Spleen (tissue), 11 donors: Measurements from ENCODE around the gene NYNRIN. TPM values are rescaled to one million over a fixed set of nuclear protein-coding genes. Genes with fewer than 3 reads are reported as not detected.

Source experiments
- DNase-seq: peaks from one replicate; pipeline ENCODE4 v3.0.0-alpha.2; 2020
- H3K27ac ChIP-seq, 8 donors: fragments of 200-600 bp; sonication (generic) in 7 of 8; 1 replicate in 4 of 8; 2 replicates in 4 of 8; pipeline versions ENCODE4 v1.5.0 to v1.8.0; 2016 to 2021; ENCODE audit warnings: inconsistent platforms in 4 of 8, mild to moderate bottlenecking in 4 of 8, moderate library complexity in 1 of 8
- H3K27me3 ChIP-seq, 7 donors: fragments of 200-600 bp; sonication (generic) in 6 of 7; replicated peaks in 1 of 7; 1 replicate in 4 of 7; 2 replicates in 3 of 7; pipeline versions ENCODE4 v1.5.0 to v1.8.0; 2016 to 2021; ENCODE audit warnings: inconsistent platforms in 3 of 7, mild to moderate bottlenecking in 1 of 7
- H3K36me3 ChIP-seq, 6 donors: fragments of 200-600 bp; sonication (generic) in 5 of 6; 1 replicate in 4 of 6; 2 replicates in 2 of 6; pipeline versions ENCODE4 v1.5.0 to v1.8.0; 2016 to 2021; ENCODE audit warnings: inconsistent platforms in 2 of 6
- H3K4me1 ChIP-seq, 6 donors: fragments of 200-600 bp; sonication (generic) in 5 of 6; 1 replicate in 3 of 6; 2 replicates in 3 of 6; pipeline versions ENCODE4 v1.5.0 to v1.8.0; 2016 to 2021; ENCODE audit warnings: inconsistent platforms in 3 of 6
- H3K4me3 ChIP-seq, 8 donors: fragments of 200-600 bp; sonication (generic) in 7 of 8; 1 replicate in 4 of 8; 2 replicates in 4 of 8; pipeline versions ENCODE4 v1.5.0 to v1.8.0; 2016 to 2021; ENCODE audit warnings: inconsistent platforms in 4 of 8, mild to moderate bottlenecking in 4 of 8, moderate library complexity in 2 of 8
- H3K9me3 ChIP-seq, 8 donors: fragments of 200-600 bp; sonication (generic) in 7 of 8; 1 replicate in 4 of 8; 2 replicates in 4 of 8; pipeline versions ENCODE4 v1.5.0 to v1.8.0; 2016 to 2021; ENCODE audit warnings: inconsistent platforms in 4 of 8
- CTCF ChIP-seq, 11 experiments: fragments of 200-600 bp in 7 of 11; fragments of 450-650 bp in 4 of 11; sonication (generic) in 4 of 11; IDR thresholded peaks in 8 of 11; conservative IDR thresholded peaks in 3 of 11; 1 replicate in 7 of 11; 2 replicates in 4 of 11; pipeline versions ENCODE4 v1.4.0 to v1.8.0; 2016 to 2021; ENCODE audit warnings: antibody characterized with exemption in 11 of 11, inconsistent platforms in 4 of 11, mild to moderate bottlenecking in 1 of 11
- POLR2A ChIP-seq, 3 donors: fragments of 450-650 bp; IDR thresholded peaks; one replicate each; pipeline ENCODE4 v1.5.1; 2017; ENCODE audit warnings: antibody characterized with exemption in 3 of 3, mild to moderate bottlenecking in 1 of 3
- POLR2AphosphoS5 ChIP-seq, 3 donors: sonication (generic); formaldehyde crosslinking; IDR thresholded peaks; one replicate each; pipeline ENCODE4 v1.5.1; 2017; ENCODE audit warnings: antibody characterized with exemption in 3 of 3
- WGBS, 5 donors: extraction: QIAGEN DNeasy Blood & Tissue Kit in 3 of 5; methylation state at CpG; one replicate each; pipeline versions ENCODE4 v1.1.5 to v1.1.7; 2013 to 2018; 5-methylcytosine and 5-hydroxymethylcytosine counted together
- intact Hi-C: fragments of 100-400 bp; cut with DNase I; formaldehyde crosslinking; loops from one replicate; pipeline ENCODE4 v1.15.0; 2023; ENCODE audit warnings: low total_unique reads
- polyA plus RNA-seq, 3 donors: library from polyadenylated mRNA; stranded (reverse); fragments of 200-250 nt; gene quantifications; one replicate each; pipeline ENCODE4 v1.2.1, GENCODE V29; 2013
- total RNA-seq, 7 donors: library from RNA; depleted of rRNA in 3 of 7; stranded (reverse); fragments of >200 nt in 3 of 7; fragmentation: NEBNext Ultra II Directional in 4 of 7; extraction: Animal tissue kit (Norgen Biotek cat#: 25700) in 4 of 7; gene quantifications; one replicate each; pipeline versions ENCODE4 v1.1.0 to v1.2.1, GENCODE V29; 2016 to 2021
- donor health status: healthy with polysubstance abuse.
- donor health status: DM: no; HTN: no; CAD: no; lungs with moderate emphysema.
- donor health status: DM: no; HTN: no; CAD: no.
- donor health status: Bipolar disorder and iron deficiency.
- donor health status: healthy.
- donor health status: DM: no; HTN: no; CAD: no.
- donor health status: DM: yes; HTN: yes; CAD: no.

Gene NYNRIN
- total and polyA plus RNA-seq, 10 donors = 0.87 to 18.0 (median 10.5) TPM

DNA sequence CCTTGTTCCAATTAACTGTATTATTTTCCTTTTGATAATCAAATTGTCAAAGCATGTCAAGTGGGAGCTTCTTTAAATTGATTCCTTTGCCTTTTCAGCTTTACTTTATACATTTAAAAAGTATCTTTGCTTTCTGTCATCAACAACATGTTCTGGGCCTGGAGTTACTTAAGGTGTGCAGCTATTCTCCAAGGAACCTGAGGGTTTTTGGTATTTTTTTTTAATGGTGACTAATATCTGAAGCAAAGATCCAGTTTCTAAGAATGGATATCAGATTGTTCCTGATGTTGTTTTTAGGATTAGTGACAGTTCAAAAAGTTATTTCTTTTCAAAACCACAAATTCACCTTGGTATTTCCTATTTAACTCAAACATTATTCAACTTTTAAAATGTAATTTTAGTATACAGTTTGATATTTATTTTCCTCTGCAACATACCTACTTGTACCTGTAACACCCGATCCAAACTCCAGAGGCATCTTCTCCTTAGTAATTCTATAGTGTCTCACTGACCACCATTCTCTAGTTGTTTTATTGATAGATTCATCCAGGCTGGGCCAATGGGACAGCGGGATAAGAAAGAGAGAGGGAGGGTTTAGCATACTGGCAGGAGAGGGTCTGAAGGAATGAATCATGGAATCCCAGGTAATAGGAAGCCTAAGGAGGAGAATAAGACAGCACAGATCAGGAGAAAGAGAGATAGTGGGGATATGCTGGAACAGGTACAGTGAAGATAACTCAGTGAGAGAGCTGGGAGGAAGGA, 27.5 kb downstream of the NYNRIN start:
- no peak for DNase-seq
- Histone ChIP-seq H3K27ac (no peak overlapping the region), H3K4me1 (peaks cover 5 to 60% (median 28%) of the 10 kb centered on the region in 6 donors), H3K4me3 (no peak overlapping the region), H3K9me3 (no peaks in the 10 kb centered on the region), H3K27me3 (no peaks in the 10 kb centered on the region), H3K36me3 (peaks cover 0 to 4% (median 1%) of the 10 kb centered on the region in 6 donors)
- TF ChIP-seq CTCF (IDR thresholded peaks at IDR 0.05 in 8 of 11, conservative IDR thresholded peaks at IDR 0.05 in 3 of 11) (no peak), POLR2AphosphoS5 (IDR thresholded peaks at IDR 0.05) (no peak), POLR2A (IDR thresholded peaks at IDR 0.05) (no peak)
- 91 to 95% (median 94%) methylated on average over 2 of the region's 2 CpGs for WGBS, 5 donors
- intact Hi-C loops = no loop called here

- Histone ChIP-seq H3K4me3 (no peak overlapping the region), H3K9me3 (no peaks in the 10 kb centered on the region), H3K36me3 (peaks cover 0 to 11% (median 4%) of the 10 kb centered on the region in 6 donors), H3K27ac (no peak overlapping the region), H3K4me1 (peaks cover 12 to 67% (median 35%) of the 10 kb centered on the region in 6 donors), H3K27me3 (no peaks in the 10 kb centered on the region)
- DNase-seq = peak; percentile 76
- TF ChIP-seq POLR2A (IDR thresholded peaks at IDR 0.05) (no peak), POLR2AphosphoS5 (IDR thresholded peaks at IDR 0.05) (peak in 1 of 3 donors; percentile 19), CTCF (IDR thresholded peaks at IDR 0.05 in 8 of 11, conservative IDR thresholded peaks at IDR 0.05 in 3 of 11) (no peak)
- intact Hi-C loops = no loop called here
- WGBS, 5 donors = 35 to 57% (median 49%) methylated on average over 8 of the region's 8 CpGs
These were observed 28.2 kb downstream of the NYNRIN start for GRCh38 chr14:24426912-24427536.

- no peaks in the 10 kb centered on the region for H3K9me3 ChIP-seq
- peak overlapping the region in 1 of 8 donors; percentile 98 for H3K27ac ChIP-seq
- intact Hi-C loops = no loop called here
- H3K4me1 ChIP-seq = peaks cover 20 to 69% (median 42%) of the 10 kb centered on the region in 6 donors
- H3K27me3 ChIP-seq = no peaks in the 10 kb centered on the region
- DNase-seq = peak; percentile 78
- peaks cover 0 to 19% (median 12%) of the 10 kb centered on the region in 6 donors for H3K36me3 ChIP-seq
- TF ChIP-seq POLR2A (IDR thresholded peaks at IDR 0.05) = no peak
- H3K4me3 ChIP-seq = no peak overlapping the region
- 82 to 87% (median 85%) methylated on average over 15 to 18 of the region's 18 CpGs for WGBS, 5 donors
These were observed 29.0 kb downstream of the NYNRIN start for GRCh38 chr14:24427537-24428508.

DNA sequence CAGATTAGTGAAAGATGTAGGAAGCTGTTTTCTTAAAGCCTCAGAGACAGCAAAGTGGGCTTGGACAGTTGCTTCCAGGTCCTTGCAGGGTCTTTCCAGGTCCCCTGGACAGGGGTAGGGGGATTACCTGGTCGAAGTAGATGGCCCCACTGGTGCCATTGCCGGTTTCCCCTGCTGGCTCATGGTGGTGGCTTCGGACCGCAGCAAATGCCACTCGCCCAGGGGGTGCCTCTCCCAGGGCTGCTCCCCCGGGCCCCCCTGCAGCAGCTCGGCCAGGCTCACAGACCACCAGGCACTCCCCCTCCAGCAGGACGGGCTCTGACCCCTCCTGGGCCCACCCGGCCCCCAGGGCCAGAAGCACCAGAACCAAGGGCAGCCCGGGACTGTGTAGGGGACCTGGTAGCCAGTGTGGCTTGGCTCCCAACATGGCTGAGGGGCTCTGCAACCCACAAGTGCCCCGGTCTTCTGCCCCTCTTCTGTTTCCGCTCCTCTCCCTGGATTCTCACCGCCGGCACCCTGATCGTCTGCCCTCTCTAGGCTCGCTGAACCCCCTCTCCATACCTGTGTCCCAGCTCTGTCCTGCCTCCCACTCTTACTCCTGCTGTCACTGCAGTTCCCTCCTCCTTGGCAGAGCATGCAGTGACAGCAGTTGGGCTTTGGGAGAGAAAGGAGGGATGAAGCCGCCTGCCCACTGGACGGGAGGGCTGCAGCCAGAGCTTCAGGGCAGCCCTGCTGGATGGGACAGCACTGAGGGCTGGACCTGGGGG, 30.0 kb downstream of the NYNRIN start:
- no peak for TF ChIP-seq POLR2A (IDR thresholded peaks at IDR 0.05)

More for the DNA sequence above, 30.0 kb downstream of the NYNRIN start:
- peak; percentile 85 for DNase-seq
- Histone ChIP-seq H3K4me1 (peaks cover 20 to 76% (median 43%) of the 10 kb centered on the region in 6 donors), H3K36me3 (peaks cover 0 to 29% (median 22%) of the 10 kb centered on the region in 6 donors), H3K27me3 (no peaks in the 10 kb centered on the region), H3K27ac (peak overlapping the region; percentile 97 to 100 (median 98)), H3K4me3 (peak overlapping the region in 6 of 8 donors; percentile 64 to 91 (median 76)), H3K9me3 (no peaks in the 10 kb centered on the region)
- intact Hi-C loops = no loop called here
- 86 to 94% (median 92%) methylated on average over 14 to 18 of the region's 18 CpGs for WGBS, 5 donors
